M059J (cell line): Measurements from ENCODE around the gene FMO2. TPM values are rescaled to one million over a fixed set of nuclear protein-coding genes. Genes with fewer than 3 reads are reported as not detected.
"Not testable (repeated sequence)": the region's sequence is repeated elsewhere in the genome, so short reads cannot be mapped to it uniquely, and the experiment has no call there.

ENCODE experiments used
- DNase-seq: peaks from one replicate; pipeline ENCODE4 v3.0.0-alpha.2; 2012; ENCODE audit warnings: low read depth
- total RNA-seq: library from RNA; depleted of rRNA; stranded (reverse); fragments of >200 nt; shearing (Covaris generic); gene quantifications from 2 replicates; pipeline ENCODE4 v1.2.3, GENCODE V29; 2014

The FMO2 gene
- total RNA-seq, 1 experiment from 2014 or later, result not detected

- DNase-seq, result peak; percentile 53
Measured at GRCh38 chr1:171219346-171220080, 34.4 kb downstream of the FMO2 start.

DNA sequence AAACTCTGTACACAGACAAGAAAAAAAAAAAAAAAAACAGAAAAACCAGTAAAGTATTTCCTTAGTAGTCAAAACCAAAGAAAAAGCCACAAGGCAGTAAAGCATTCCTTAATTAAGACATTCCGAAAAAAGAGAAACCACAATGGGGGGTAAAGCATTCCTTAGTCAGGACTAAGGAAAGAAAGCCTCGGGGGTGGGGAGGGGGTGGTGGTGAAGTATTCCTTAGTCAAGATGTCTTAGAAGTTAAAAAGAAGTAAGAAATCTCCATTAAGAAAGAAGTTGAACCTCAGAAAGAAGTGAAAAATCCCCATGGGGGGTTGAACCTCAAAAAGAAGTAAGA lies 35.0 kb downstream of the FMO2 start:
- peak; percentile 91 for DNase-seq

DNA sequence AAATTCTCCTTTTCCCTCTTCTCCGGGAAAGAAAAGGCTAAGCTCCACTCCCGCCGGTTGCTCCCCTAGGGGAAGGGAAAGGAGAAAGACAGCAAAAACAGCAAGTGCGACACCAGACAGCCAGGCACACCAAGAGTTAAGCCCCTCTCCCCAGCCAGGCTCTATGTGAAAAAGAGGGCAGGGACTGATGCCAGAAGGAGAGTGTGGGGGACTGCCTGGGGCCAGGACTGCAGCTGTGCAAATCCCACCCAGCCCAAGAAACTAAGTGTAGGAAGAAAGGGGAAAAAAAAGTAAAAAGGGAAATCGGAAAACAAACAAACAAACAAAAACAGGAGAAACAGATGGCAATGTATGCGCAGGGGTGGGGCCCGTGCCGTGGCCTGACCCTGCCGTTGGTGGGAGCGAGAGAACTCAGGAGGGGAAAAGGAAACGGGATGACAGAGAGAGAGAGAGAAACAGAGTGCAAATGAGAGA lies 35.5 kb downstream of the FMO2 start:
- DNase-seq, result peak; percentile 50

- DNase-seq, result peak; percentile 62
Measured at GRCh38 chr1:171221665-171222591, 36.8 kb downstream of the FMO2 start.

GRCh38 chr1:171222936-171223335 lies 37.8 kb downstream of the FMO2 start:
- DNase-seq, result peak; percentile 28

DNA sequence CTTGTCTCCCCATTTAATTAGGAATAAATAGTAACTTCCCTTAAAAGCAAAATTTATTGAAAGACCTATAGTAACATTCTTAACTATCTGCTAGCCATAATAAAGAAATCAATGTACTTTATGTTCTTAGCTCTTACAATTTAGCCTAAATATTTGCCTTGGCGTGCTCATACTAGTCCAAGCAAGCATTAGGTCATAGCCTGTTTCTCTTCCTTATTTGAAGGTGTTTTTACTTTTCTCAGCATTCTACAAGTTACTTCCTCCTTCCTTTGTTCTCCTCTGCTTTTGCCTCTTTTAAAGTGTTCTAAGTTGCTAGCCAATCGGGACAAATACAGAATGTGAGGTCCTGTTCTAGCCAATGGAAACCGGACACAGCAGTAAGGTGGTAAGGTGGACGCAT lies 39.2 kb downstream of the FMO2 start:
- not testable (repeated sequence) for DNase-seq

DNA sequence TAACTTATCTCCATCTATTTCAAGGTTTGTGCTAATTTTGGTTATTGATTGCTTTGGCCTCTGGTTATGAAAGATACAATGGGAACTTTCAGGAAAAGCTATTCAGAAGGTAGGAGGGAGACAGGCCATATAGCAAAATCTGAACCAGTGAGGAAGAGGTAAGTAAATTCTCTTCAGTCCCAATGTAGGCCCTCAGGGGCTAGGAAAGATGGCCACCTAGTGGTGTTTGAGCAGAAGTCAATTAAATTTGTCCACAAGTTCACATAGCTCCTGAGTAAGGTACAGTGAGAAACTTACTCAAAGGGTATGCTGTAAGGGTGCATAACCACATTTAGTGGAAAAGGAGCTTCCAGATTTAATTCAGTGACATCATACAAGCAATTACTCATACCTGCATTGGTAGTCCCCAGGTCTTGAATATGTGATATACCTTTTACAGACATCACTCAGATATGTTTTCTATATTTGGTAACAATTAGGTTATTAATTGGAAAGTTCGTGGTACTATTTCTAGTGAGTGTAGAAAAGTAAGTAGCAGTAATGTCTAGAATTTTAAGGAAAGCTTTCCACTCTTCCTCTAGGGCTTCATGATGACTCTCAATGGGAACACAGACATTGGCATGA lies 41.8 kb downstream of the FMO2 start:
- DNase-seq, result peak; percentile 77

DNA sequence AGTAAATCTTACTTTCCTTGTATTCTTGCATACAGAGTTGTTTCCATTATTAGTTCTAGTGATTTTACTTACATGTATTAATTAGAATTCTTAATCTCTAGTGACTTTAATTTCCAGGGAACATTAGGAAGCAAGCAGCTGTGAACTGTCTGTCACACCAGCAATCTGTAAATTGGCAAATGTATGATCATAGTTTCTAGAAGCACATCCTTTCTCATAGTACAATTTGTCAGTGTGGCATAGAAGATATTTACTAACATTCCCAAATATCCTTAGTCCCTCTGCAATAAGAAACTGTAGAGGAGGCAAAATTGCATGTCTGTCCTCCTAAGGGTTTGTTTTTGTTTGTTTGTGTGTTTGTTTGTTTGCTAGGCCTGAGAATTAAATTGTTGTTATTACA lies 46.2 kb downstream of the FMO2 start:
- no peak for DNase-seq

GRCh38 chr1:171233183-171233582 lies 48.1 kb downstream of the FMO2 start:
- no peak for DNase-seq

DNA sequence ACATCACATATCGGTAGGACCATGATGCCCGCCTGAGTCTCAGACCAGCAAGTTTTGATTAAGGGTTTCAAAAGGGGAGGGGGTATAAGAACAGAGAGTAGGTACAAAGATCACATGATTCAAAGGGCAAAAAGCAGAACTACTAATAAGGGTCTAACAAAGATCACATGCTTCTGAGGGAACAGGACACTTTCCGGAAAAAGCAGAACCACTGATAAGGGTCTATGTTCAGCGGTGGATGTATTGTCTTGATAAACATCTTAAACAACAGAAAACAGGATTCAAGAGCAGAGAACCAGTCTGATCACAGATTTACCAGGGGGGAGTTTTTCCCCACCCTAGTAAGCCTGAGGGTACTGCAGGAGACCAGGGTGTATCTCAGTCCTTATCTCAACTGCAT lies 51.1 kb downstream of the FMO2 start:
- DNase-seq, result not testable (repeated sequence)

DNA sequence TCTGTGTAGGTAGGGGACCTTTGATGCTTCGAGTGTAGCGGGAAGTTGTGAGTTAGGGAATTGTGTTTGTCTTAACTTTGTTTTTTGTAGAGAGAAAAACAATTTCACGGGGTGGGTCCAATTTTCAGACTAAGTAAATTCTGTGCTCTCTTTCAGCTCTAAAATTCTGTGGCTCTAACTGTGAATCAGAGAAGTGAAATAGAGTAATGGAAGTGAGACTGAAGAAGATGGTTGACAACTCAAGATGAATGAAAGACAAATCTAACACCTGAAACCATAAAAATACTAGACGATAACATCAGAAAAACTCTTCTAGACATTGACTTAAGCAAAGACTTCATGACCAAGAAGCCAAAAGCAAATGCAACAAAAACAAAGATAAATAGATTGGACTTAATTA lies 58.8 kb downstream of the FMO2 start:
- DNase-seq, result no peak

DNA sequence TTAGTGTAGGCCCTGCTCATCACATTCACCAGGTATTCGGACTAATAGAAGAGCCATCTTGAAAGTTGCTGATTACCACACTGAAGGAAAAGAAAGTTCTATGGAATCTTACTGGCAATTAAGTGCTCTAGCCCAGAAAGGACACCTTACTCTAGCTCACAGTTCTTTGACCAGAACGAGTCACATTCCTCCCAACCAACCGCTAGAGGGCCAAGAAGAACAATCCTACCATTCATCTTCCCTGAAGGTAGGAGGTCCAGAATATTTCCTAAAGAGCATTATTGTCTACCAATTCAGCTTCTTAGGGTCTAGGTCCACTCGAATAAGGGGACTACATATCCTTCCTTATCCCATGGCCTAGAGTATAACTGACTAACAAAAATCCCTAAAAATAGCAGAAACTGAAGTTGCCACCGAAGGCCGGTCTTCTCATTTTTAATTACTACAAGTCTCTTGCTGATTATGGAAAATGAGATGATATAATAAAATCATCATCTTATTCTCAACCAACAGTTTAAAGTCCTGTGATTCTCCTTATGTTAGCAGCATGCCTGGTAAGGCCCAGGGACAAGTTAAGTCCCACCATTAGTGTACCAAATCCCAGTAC lies 60.5 kb downstream of the FMO2 start:
- DNase-seq, result peak; percentile 49

- no peak for DNase-seq
Measured at GRCh38 chr1:171247501-171247900, 62.4 kb downstream of the FMO2 start.

- no peak for DNase-seq
Measured at GRCh38 chr1:171248302-171248701, 63.2 kb downstream of the FMO2 start, which contains the start of gene FMO1. FMO1 (plus strand) TSS chr1:171248494; CDS start chr1:171258088, 9,594 bp downstream.

GRCh38 chr1:171248841-171249240 lies 63.7 kb downstream of the FMO2 start:
- no peak for DNase-seq

GRCh38 chr1:171250263-171250662 lies 65.2 kb downstream of the FMO2 start:
- no peak for DNase-seq

- peak; percentile 29 for DNase-seq
Measured at GRCh38 chr1:171251042-171251951, 66.2 kb downstream of the FMO2 start.

GRCh38 chr1:171251952-171252300 lies 66.8 kb downstream of the FMO2 start:
- no peak for DNase-seq

DNA sequence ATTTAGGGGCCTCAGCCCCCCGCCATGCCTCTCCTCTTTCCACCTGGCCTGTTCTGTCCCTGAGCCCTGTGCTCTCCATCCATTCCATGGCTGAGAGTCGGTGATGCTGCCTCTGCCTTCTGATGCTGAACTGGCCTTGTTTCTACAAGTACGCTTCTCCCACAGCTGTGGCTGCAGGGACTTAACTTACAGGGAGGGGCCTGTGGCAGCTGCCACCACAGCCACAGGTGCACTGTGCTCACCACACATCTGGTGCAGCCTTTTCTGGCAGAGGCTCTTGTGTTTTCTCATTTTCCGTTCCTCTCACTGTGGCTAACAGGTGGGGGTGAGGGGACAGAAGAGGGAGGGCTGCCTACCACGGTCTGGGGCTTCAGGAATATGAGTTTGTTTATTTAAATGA lies 67.4 kb downstream of the FMO2 start:
- no peak for DNase-seq

- peak; percentile 34 for DNase-seq
Measured at GRCh38 chr1:171254859-171255258, 69.8 kb downstream of the FMO2 start.
